Measurements from ENCODE around the gene DNAJC10.

- TF ChIP-seq CTCF (conservative IDR thresholded peaks at IDR 0.05; ENCODE audit: low read depth, low read length) (no peak), RAD21 (IDR thresholded peaks at IDR 0.05; ENCODE audit: low read length) (no peak), FOS (IDR thresholded peaks at IDR 0.05; ENCODE audit: low read depth, low read length) (no peak), POLR2A (IDR thresholded peaks at IDR 0.05; ENCODE audit: low read depth, low read length) (no peak), CEBPB (IDR thresholded peaks at IDR 0.05; ENCODE audit: low read depth, low read length) (no peak), SMC3 (IDR thresholded peaks at IDR 0.05; ENCODE audit: low read depth, low read length) (no peak), MAZ (IDR thresholded peaks at IDR 0.05; ENCODE audit: borderline replicate concordance, low read depth, low read length) (no peak), MAFK (IDR thresholded peaks at IDR 0.05; ENCODE audit: low read depth, low read length) (no peak)
- TF ChIP-seq, protein P1, sequence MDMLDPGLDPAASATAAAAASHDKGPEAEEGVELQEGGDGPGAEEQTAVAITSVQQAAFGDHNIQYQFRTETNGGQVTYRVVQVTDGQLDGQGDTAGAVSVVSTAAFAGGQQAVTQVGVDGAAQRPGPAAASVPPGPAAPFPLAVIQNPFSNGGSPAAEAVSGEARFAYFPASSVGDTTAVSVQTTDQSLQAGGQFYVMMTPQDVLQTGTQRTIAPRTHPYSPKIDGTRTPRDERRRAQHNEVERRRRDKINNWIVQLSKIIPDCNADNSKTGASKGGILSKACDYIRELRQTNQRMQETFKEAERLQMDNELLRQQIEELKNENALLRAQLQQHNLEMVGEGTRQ (IDR thresholded peaks at IDR 0.05; ENCODE audit: low read depth, low read length) = no peak
- TF ChIP-seq, protein P2, sequence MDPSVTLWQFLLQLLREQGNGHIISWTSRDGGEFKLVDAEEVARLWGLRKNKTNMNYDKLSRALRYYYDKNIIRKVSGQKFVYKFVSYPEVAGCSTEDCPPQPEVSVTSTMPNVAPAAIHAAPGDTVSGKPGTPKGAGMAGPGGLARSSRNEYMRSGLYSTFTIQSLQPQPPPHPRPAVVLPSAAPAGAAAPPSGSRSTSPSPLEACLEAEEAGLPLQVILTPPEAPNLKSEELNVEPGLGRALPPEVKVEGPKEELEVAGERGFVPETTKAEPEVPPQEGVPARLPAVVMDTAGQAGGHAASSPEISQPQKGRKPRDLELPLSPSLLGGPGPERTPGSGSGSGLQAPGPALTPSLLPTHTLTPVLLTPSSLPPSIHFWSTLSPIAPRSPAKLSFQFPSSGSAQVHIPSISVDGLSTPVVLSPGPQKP (IDR thresholded peaks at IDR 0.05; ENCODE audit: borderline replicate concordance, low read depth, low read length) = no peak
Measured at GRCh38 chr2:182807319-182807718, 91.3 kb downstream of the DNAJC10 start.
